HG02588 (cell line): ENCODE measurements around the gene NRARP.

ENCODE experiments used
- ATAC-seq: cut with Tn5 transposase; IDR thresholded peaks from one replicate; pipeline ENCODE4 v1.9.1; 2021; ENCODE audit warnings: mild to moderate bottlenecking, moderate library complexity; ENCODE audit not compliant: unreplicated experiment

The NRARP gene

DNA sequence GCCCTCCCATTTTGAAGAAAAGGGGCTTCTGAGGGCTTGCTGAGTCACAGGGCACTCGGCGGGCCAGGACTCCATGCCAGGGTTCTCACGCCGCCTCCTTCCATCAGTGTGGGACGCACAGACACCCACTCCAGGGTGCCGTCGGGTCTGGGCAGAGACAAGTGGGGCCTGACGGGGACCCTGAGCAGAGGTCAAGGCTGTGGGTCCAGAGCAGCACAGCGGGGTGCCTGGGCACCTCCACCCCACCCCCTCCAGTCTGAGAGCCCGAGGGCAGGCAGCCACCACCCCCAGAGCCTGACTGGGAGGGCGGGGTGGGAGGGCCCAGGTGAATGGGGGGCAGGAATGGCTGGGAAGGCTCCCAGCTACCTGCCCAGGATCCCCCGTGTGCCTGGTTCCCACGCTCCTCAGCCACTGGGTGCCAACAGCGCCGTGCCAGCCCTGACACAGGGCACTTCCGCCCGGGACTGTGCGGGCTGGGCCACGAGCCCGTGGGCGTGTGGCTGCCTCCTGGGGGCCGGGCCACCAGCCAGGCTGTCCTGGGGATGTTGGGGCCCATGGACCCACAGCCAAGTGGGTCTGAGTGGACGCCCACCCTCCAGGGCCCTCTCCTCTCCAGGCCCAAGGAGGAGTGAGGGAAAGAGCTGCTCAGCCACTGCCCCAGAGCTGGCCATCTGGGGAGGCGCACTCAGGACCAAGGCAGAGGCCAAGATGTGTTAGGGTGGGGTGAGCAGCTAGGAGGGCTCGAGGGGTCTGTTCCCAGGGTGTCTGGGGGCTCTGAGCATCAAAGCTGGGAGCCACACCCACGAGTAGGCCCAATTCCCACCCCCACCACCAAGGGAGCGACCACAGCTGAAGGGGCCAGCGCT, 10.1 kb upstream of the NRARP start:
- no peak for ATAC-seq

DNA sequence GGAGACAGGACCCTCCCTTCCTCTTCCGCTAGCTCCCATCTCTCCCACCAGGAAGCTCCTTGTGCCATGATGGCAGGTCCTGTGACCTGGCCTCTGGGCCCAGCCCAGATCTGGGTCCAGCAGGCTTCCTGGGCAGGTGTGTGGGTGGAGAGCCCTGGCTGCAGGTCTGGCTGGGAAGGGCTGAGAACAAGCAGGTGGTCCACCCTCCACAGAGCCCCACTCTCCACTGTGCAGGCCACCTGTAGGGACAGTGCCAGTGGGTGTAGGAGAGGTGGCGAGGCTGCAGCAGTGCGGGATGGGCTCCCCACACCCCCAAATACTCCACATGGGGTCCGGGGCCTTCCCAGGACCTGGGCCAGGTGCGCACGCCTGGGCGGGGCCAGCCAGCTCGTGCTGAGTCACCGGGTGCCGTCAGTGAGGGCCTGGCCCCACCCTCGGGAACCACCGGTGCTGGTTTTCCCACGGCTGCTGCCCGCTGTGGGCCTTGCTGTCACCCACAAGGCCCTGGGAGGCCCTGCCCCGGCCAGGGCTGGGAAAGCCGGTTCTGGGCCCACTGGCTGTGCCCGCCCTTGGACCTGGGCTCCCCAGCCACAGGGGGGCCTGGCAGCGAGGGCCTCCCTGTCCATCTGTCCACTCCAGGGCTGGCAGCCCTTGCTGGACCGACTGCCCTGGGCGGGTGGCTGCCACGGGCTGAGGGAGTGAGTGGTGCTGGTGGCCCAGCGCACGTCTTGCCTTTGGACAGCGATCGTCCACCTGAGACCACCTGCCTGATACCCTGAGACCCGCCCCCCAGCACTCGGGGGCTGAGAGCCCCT, 9.3 kb upstream of the NRARP start:
- no peak for ATAC-seq

DNA sequence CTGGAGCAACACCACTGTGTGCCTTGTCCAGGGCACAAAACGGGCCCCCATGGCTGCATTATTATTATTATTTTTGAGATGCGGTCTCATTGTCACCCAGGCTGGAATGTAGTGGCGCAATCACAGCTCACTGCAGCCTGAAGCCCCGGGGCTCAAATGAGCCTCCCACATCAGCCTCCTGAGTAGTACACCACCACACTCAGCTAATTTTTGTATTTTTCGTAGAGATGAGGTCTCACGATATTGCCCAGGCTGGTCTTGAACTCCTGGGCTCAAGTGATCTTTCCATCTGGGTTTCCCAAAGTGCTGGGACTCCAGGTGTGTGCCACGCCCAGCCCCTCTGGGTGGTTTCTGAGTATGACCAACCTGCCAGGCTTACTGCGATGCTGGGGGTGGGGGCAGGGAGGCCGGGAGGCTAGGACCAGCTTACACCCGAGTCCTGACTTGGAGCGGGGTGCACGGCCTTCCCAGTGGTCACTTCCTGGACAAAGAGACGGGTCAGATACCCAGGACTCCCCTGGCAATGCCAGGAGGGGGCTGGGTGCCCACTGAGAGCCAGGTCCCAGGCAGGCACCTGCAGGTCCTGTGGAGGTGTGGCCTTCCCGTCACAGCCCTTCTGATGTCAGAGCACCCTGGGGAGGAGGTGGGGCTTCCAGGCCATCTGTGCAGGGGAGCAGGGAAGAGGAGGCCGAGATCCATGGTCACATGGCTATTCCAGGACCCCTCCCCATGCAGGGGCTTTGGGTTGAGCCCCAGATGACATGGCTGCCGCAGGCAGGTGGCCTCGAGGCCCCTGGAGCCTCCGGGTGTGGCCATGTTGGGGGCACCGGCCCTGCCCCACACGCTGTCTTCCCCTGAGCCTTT, 8.3 kb upstream of the NRARP start:
- no peak for ATAC-seq

DNA sequence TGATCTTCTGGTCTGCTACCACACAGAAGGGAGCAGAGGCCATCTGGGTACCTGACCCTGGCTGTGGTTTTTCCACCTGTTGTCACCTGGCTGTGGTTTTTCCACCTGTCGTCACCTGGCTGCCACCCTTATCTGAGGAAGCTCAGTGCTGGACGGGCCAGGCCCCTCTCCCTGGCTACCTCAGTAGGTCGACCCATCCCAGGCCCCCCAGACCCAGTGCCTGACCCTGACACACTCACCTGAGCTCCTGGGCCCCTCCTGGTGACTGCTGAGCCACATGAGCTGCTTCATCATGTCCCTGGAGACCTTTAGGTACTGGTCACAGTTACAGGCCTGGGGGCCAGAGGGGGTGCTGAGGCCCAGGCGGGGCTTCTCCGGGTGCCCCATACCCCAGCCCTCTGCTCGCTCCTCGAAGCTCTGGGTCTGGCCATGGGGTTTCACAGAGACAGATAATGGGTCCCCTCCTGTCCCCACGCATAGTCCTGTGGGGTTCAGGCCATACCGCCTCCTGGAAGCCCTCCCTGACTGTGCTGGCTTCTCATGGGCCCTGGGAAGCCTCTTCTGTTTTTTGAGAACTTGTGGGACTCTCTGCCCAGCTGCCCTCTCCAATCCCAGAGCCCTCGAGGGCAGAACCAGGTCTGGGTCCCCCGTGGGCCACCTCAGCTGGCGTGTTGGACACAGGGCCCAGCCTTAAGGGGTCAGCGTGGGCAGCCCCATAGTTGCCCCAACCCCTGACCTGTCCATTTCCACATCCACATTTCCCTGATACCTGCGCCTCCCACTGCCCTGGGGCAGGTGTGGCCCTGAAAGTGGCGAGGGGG, 7.5 kb upstream of the NRARP start:
- no peak for ATAC-seq

DNA sequence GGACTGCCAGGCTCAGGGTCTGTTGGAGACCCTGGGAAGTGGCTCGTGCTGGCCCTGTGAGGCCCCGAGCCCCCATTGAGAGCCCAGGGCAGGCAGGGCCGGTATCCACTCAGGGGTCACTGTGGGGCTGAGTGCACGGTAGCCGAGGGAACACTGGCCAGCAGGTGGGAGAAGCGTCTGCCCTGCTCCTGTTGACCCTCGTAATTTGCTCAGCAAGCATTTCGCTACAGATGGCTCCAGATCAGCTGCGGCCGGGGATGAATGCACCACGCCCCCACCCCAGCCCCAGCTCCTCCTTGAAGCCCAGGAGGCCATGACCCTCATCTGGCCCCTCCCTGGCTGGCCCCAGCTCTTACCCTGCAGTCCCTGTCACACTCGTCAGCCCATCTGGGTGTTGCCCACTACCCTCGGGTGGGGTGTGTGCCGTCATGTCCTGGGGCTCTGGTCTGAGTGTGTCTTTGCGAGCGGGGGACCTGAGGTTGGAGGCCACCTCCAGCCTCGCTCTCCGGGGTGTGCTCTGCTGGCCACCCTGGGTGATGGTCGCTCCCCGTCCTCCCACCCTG, 6.1 kb upstream of the NRARP start:
- no peak for ATAC-seq

DNA sequence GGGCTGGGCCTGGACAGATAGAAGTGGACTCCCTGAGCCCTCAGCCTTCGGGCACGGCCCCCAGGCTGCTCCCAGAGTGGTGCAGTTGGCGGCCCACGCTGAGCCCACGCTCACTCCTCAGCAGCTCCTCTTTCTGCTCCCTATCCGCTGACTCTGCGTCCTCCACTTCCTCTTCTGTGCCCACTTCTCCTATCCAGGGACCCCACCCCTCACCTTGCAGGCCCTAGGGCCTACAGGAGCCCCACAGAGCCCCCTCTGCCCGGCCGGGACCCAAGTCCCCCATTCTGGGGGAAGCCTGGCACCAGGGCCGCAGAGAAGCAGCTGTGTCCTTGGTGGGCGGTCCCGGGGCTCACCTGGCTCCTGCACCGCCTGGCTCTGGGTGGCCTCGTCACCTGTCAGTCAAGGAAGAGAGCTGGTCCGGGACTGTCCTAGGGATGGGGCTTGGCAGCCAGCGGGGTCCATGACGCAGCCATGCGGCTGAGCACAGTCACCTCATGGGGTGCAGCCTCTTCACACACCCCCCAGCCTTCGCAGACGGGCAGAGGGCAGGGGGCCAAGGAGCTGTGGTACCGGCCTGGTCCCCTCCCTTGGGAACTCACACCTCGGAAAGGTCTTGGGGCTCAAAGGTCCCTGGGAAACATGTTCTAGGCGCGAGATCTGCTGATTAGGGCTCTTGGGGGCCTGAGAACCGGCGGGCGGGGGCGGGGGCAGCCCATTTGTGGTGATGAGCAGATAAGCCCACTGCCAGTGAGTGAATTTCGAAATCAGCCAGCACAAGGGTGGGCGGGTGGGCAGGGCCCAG, 5.4 kb upstream of the NRARP start:
- ATAC-seq: no peak

DNA sequence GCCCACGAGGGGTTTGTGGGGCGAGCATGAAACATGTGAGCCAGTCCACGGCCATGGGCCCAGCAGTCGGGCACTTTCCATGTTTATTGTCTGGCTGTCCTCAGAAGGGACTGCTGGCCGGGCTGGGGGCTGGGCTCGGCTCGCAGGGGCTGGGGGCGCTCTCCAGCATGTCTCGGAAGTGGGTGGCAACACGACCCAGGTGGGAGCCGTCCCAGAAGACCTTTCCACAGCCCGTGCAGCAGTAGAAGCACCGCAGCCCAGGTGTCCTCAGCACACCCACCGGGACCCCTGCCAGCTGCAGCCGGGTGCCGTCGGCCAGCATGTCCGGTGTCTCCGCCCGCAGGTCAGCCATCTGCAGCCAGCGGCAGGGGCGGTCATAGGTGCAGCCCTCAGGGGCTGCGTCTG, 4.8 kb upstream of the NRARP start:
- ATAC-seq: no peak

DNA sequence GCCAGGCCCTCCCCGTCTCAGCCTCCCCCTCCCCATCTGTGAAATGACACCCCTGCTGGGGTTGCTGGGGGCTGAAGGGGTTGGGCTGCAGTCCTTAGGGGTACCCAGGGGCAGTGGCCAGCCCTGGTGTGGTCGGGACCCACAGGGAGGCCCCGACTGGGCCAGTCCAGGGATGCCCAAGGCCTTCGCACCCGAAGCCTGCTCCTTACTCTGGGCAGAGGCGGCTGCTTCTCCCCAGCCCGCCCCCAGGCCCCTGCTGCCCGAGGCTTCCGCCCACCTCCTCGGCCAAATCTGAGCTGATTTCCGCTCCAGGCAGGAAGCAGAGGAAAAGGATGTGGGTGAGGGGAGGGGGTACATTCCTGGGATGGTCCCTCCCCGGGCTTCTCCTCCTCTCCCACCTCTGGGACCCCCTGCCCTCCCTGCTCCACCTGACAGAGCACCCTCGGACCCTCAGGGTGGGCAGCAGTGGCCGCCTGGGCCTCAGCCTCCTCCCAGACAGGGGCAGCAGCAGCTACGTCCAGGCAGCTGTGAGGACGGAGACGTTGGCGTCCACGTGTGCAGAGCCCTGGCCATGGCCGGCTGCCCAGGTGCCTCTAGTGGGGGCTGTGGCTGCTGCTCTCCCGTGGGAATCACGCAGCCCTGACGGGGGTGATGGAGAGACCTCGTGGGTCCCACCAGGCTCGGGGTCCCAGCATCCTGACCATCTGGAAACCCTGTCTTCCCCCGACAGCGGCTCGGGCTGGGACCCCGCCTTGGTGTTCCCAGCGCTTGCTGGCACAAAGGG, 4.2 kb upstream of the NRARP start:
- ATAC-seq: no peak

DNA sequence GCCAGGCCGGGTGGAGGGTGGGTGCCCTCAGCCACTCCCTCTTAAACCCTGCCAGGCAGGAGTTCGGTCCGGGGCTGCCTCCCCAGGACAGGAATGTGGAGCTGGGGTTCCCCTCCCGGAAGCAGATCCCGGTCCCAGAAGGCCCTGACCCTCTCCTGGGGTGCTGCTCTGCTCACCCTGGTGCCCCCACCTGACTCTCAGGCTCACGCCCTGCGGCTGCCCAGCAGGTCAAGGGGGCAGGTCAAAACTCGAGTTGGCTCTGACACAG, 3.7 kb upstream of the NRARP start:
- ATAC-seq: no peak

DNA sequence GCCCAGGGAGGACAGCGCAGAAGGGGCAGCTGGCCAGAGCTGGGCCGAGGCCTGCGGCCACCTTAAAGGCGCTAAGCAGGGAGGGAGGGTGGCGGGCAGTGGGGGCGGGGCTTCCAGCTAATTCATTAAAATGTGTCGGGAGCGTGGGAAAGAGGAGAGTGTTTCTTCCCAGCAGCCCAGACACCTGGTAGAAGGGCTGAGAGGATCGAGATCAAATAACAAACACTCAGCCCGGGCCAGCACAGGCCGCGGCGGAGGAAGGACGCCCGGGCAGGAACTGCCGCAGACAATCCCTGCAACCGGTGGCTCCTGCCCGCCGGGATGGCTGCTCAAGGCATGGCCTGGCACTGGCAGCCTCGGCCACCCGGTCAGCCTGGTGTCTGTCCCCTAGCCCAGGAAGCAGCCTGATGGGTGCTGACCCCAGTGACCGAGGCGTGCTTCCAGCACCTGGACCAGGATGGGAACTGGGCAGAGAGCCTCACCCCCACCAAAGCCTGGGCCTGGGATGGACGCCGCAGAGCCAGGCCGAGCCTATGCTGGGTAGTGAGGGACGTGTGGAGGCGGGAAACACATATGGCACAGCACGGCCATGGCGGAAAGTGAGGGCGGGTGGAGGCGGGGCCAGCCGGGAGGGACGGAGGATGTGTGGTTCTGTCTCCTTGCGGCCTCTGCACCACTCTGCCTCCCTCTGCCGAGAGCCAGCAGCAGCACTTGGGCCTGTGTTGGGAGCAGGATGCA, 3.2 kb upstream of the NRARP start:
- ATAC-seq: no peak

DNA sequence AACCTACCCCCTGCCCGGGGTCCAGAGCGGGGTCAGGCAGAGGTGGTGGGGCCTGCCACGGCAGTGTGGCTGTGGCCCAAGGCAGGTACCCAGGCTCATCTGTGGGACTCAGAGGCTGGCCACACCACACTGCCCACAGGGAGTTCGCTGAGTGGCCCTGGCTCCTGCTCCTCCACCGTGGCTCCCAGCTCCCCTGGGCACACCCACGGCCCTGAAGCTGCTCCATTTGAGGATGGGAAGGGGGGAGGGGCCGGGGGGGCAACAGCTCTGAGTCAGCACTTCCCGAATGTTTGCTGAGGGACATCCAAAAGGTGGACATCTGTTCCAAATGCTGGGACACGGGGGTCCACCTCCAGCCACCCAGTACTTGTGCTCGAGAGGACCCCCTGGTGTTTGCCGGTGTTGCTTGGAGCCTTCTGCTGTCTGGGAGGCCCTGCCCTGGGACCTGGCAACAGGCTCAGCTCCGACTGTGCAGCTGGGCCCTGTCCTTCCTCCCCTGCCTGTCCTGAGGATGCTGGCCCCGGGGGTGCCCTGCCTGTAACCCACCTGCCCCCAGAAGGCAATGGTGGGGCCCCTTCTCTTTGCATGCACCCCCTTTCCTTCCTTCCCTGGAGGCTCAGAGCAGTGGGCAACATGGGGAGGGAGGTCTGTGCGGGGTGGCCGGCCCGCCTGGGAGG, 2.5 kb upstream of the NRARP start:
- ATAC-seq: no peak

DNA sequence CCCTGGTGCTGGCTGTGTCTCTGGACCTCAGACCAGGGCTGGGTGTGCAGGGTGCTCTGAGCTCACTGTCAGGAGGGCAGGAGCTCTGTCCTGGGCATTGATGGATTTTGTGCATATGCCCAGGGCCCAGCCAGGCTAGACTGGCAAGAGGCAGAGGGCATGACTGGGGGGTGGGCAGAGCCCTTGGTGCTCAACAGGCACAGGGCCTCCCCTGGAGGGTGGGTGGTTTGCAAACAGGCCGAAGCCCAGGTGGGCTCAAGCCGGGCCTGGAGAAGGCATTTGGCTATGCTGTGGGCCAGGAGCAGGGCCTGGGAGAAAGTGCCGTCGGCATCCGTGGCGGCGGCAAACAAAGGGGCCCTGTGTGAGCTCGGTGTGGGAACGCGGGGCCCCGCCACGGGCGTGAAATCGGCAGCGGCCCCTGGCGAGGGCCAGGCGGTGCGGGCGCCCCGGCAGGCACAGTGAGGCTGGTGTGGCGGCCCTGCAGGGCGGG, 1.9 kb upstream of the NRARP start:
- no peak for ATAC-seq

DNA sequence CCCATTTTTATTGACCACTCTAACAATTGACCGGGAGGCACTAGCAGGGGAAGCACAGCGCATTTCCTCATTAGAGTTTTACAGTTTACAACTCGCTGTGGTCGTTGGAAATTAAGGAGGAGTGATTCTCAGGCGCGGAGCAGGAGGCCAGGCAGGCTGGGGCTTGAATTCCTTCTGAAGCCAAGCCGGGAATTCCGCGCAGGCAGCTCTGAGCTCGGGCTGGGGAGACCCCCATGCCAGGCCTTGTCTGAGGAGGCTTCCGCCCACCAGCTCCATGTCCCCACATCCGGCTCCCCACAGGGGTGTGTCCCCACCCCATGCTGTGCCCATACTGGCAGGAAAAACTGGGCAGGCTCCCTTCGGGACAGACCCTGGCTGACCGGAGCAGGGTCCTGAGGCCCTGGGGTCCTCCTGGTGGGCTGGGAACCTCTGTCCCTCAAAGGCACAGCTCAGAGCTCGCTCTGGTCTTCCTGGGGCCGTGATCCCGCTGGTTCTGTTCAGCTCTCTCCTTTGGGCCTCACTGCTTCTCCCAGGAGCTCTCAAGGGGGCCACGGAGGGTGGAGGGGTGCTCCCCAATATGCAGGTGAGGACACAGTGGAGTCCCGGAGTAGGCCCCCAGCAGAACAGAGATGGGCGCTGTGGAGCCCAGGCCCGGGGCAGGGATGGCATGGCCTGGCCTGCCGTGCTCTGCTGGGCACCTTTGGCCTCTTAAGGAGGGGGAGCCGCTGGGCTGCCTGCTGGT, 1.3 kb upstream of the NRARP start:
- no peak for ATAC-seq

DNA sequence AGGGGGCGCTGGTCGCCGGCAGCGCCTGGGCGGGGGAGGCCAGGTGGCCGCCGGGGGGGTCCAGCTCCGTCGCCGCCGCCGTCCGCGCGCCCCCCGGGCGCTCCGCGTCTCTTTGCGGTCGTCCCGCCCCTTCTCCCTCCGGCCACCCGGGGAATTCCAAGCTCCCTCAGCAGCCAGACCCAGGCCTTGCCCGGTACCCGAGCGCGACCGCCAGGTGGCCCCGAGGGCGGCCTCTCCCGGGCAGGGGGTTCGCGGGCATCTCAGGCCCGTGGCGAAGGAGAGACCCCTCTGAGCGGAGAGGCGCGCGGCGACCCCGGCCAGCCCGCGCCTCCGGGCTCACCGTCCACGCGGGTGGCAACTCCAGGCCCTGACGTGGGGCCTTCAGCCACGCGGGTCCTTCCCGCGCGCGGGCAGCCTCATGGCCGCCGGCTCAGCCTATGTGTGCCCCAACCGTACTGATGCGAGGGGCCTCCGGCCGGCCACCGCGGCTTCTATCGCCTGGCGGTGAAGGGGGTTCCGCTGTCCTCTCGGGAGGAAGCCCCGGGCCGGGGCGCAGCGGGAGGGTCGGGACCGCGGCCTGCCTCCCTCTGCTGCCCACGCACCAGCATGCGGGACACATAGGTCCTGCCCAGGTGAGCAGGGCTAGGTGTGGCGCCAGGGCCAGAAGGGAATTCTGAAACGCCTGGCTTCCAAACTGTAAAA, 529 bp upstream of the NRARP start:
- peak; percentile 28 for ATAC-seq

DNA sequence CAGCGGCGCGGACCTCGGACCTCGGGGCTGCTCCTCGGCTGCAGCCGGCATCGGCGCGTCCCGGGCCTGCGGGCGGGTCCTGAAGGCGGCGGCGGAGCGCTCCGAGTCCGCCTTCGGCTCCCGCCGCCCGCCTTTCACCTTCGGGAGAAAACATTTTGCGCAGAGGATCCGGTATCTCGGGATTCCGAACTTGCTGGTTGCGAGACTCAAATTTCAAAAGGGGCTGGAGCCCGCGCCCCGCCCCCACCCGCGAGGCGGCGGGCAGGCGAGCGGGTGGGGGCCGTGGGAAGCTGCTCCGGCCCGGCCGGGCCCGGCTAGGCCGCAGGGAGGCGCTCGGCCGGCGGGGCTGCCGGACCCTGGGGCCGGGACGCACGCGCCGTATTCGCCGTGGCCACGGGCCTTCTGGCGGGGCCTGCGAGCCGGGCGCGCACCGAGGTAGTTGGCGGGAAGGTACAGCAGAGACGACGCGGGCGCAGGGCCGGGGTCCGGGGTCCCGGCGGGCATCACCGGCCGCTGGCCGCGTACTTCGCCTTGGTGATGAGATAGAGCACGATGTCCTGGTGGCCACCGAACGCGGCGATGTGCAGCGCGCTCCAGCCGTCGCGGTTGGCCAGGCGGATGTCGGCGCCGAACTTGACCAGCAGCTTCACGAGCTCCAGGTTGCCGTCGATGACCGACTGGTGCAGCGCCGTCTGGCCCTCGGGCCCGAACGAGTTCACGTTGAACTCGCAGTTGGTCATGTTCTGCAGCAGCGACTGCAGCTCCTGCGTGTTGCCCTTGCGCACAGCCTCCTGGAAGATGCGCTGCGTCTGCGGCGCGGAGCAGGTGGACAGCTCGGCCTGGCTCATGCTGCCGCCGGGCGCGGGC, 757 bp downstream of the NRARP start:
- ATAC-seq: peak; percentile 25
